Astrocyte of the spinal cord (primary cell): ENCODE measurements around the gene NBPF11.
"Not testable (repeated sequence)": the region's sequence is repeated elsewhere in the genome, so short reads cannot be mapped to it uniquely, and the experiment has no call there.

Experiments
- DNase-seq: peaks from one replicate; pipeline ENCODE4 v3.0.0; 2011; ENCODE audit warnings: low read depth, low spot score
- H3K4me3 ChIP-seq: 2 replicates; pipeline ENCODE4 v1.5.1; 2011; ENCODE audit warnings: low read depth, mild to moderate bottlenecking, low read length, moderate library complexity
- in situ Hi-C: cut with HindIII; loops from 2 replicates; pipeline ENCODE4 v1.10.0; 2017; ENCODE audit warnings: low sequenced_read_pairs

The NBPF11 gene

DNA sequence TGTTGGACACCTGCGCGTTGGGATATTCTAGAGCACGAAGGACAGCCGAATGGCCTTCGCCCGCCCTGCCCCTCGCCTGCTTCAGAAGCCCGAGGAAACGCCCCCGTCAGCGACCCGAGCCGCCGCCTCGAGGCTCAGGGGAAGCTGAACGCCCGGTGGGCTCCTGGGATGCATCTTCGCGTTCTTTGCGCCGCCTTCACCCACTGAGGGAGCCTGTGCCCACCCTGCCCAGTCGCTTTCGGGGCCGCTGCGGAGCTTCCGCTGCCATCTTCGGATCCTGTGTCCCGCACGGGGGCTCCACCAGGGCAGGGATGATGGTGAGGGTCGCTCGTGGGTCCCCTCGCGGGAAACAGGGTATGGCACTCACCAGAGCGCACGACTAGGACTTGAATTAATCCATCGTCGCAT, 91.8 kb downstream of the NBPF11 start:
- peak overlapping the region; percentile 28 for H3K4me3 ChIP-seq

DNA sequence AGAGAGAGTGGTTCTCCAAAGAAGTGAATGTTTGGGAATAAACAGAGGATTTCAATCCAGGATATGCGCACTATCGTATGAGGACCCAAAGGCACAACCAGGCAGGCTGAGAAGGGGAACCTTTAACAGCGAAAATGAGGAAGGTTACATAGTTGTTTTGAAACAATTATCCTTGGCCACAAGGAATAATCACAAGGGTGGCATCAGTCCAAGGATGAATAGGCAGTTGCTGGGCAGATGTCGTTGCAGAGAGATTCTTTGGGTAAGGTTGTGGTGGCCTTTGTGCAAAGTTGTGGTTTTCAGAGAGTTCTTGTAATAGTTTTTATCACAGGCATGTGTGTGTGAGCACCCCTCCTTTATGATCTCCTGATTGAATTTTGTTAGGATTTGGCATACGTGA, 94.7 kb downstream of the NBPF11 start:
- DNase-seq = peak; percentile 0
- in situ Hi-C loops, H3K4me3 ChIP-seq: not testable (repeated sequence)

More for the DNA sequence above, 91.8 kb downstream of the NBPF11 start:
- in situ Hi-C loops, DNase-seq: not testable (repeated sequence)
